ENCODE measurements around the gene CELF6. TPM values are rescaled to one million over a fixed set of nuclear protein-coding genes. Genes with fewer than 3 reads are reported as not detected.

Gene CELF6
- total and polyA plus RNA-seq, 12 donors = 0.21 to 5.1 (median 0.76) TPM

DNA sequence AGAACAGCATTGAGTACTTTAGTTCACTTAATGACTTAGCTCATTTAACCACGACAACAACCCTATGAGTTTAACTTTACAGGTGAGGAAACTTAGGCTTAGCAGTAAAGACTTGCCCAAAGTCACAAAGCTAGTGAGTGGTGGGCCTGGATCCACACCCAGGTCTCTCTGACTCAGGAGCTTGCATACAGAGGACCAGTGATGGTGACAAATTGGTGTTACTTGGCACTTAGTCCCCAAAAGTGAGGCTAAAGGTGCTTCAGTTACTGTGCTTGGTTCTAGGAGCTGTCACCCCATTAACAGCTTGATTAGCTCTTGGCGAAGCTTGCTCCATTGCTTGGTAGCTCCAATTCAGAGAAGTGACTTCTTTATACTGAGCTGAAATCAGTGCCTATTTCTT lies 6.1 kb downstream of the CELF6 start:
- intact Hi-C loops (cut with DNase I) = loop anchor here in 2 of 10 donors (10.0 kb wide), 2 partner anchors 271 to 1741 kb away; no protein-coding TSS in a partner anchor
- Histone ChIP-seq H3K27me3 (no peaks in the 10 kb centered on the region), H3K9me3 (no peaks in the 10 kb centered on the region), H3K4me3 (no peak overlapping the region), H3K4me1 (no peaks in the 10 kb centered on the region), H3K36me3 (no peaks in the 10 kb centered on the region), H3K27ac (no peak overlapping the region)
- DNase-seq (no peak), ATAC-seq (no peak)
- WGBS, 2 donors = 94 to 95% methylated on average over 2 of the region's 2 CpGs
- TF ChIP-seq, protein P1, sequence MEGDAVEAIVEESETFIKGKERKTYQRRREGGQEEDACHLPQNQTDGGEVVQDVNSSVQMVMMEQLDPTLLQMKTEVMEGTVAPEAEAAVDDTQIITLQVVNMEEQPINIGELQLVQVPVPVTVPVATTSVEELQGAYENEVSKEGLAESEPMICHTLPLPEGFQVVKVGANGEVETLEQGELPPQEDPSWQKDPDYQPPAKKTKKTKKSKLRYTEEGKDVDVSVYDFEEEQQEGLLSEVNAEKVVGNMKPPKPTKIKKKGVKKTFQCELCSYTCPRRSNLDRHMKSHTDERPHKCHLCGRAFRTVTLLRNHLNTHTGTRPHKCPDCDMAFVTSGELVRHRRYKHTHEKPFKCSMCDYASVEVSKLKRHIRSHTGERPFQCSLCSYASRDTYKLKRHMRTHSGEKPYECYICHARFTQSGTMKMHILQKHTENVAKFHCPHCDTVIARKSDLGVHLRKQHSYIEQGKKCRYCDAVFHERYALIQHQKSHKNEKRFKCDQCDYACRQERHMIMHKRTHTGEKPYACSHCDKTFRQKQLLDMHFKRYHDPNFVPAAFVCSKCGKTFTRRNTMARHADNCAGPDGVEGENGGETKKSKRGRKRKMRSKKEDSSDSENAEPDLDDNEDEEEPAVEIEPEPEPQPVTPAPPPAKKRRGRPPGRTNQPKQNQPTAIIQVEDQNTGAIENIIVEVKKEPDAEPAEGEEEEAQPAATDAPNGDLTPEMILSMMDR (IDR thresholded peaks at IDR 0.05) = no peak

DNA sequence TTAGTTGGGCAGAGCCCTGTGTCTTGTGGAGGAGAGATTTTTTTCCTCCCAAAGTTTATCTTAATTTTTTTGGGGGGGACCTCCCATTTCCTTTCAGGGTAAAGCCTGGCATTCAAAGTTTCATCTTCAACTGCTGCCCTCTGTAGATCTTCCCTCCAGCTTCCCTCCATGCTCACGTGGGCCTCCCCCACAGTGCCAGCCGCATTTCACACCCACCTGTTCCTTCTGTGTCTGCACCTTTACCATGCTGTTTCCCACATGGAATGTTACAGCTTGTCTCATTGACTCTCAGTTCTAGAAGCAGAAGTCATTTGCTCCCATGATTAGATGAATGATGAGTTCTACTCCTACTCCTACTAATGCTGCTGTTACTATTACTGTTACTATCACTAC lies 6.5 kb downstream of the CELF6 start:
- H3K36me3 ChIP-seq = no peaks in the 10 kb centered on the region
- TF ChIP-seq, protein P1 (IDR thresholded peaks at IDR 0.05) = no peak
- H3K27ac ChIP-seq = no peak overlapping the region
- H3K4me1 ChIP-seq = no peaks in the 10 kb centered on the region
- 73 to 88% methylated on average over 2 of the region's 2 CpGs for WGBS, 2 donors
- intact Hi-C loops (cut with DNase I) = loop anchor here in 2 of 10 donors (10.0 kb wide), 2 partner anchors 271 to 1741 kb away; no protein-coding TSS in a partner anchor
- no peaks in the 10 kb centered on the region for H3K27me3 ChIP-seq
- no peak for DNase-seq
- no peaks in the 10 kb centered on the region for H3K9me3 ChIP-seq
- ATAC-seq = no peak
- no peak overlapping the region for H3K4me3 ChIP-seq

DNA sequence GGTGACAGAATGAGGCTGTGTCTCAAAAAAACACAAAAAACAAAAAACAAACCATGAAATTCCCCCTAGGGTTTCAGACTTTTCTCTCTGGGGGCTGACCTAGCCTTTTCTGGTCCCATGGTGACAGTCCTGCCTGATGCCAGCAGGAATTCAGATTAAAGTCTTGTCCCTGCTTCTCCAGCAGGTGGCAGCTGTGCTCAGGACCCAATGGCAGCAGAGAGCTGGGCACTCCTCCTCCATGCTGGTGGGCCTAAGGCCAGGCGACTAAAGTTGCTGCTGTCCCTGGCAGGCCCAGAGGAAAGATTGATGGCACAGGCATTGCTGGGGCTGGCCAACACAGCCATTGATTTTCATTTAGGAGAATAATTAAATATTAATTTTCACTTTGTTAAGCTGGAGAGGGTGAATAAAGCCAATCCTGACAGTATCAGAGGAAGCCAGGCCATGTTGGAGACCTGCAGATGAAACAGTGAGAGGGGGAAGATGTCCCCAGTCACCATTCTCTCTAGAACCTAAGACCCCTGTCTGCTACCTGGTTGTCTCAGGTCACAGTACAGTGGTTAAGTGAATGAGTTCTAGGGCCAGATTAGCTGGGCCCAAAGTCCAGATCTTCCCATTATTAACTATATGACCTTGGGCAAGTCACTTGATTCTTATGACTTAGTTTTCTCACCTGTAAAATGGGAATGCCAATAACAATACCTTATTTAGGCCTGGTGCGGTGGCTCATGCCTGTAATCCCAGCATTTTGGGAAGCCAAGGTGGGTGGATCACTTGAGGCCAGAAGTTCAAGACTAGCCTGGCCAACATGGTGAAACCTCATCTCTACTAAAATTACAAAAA lies 7.1 kb downstream of the CELF6 start:
- no peak overlapping the region for H3K4me3 ChIP-seq
- no peaks in the 10 kb centered on the region for H3K9me3 ChIP-seq
- no peaks in the 10 kb centered on the region for H3K27me3 ChIP-seq
- intact Hi-C loops (cut with DNase I) = loop anchor here in 2 of 10 donors (10.0 kb wide), 2 partner anchors 272 to 1742 kb away; no protein-coding TSS in a partner anchor
- DNase-seq (peak; percentile 54 to 56), ATAC-seq (peak; percentile 75 to 92 (median 86))
- H3K36me3 ChIP-seq = no peaks in the 10 kb centered on the region
- no peak overlapping the region for H3K27ac ChIP-seq
- TF ChIP-seq, protein P1 (IDR thresholded peaks at IDR 0.05) = peak; percentile 44 to 80 (median 67)
- 56 to 74% methylated on average over 2 of the region's 2 CpGs for WGBS, 2 donors
- no peaks in the 10 kb centered on the region for H3K4me1 ChIP-seq

DNA sequence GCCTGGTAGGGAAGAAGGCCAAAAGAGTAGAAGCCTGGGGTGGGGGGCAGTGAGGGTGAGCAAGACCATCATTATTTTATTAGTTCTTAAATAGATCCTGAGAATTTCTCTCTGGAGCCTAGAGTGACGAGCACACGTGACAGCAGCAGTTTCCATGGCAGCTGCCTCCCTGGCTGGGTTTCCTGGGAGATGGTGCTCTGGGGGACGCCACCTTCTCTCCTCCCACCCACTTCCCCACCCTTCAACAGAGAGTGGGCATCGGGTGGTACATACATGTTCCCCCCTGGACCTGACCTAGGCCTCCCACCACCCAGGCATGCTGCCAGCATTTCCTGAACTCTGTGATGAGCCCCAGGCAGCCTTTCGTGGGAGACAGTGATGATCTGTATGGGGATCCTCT lies 12.9 kb downstream of the CELF6 start:
- TF ChIP-seq, protein P1 (IDR thresholded peaks at IDR 0.05) = no peak
- intact Hi-C loops (cut with DNase I) = no loop called here
- Histone ChIP-seq H3K27ac (no peak overlapping the region), H3K36me3 (peaks cover 0 to 8% (median 0%) of the 10 kb centered on the region in 9 donors), H3K9me3 (no peaks in the 10 kb centered on the region), H3K27me3 (no peaks in the 10 kb centered on the region), H3K4me1 (no peaks in the 10 kb centered on the region), H3K4me3 (no peak overlapping the region)
- 70 to 77% methylated on average over 5 of the region's 5 CpGs for WGBS, 2 donors
- ATAC-seq = no peak
- no peak for DNase-seq

Data from heart right ventricle (tissue), 16 donors.